ENCODE results near the gene DHX8.

Gene DHX8

DNA sequence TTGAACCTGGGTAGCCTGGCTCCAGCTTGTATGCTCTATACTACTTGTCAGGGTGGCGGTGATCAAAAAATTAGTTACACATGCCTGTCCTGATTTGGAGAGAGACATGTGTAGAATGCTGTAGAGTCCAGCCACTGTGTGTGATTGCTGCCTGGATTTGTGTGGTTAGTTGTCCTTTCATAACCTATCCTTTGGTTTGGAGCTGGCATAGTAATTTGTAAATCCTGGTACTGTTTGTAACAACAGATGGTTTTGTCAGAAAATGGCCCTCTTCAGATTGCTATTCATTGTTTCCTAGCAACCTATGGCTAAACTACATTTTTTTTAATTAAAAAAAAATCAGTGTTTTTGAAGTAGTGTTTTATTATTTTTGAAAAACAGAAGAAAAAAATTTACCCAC, 31.9 kb downstream of the DHX8 start:
- no peak for DNase-seq (ENCODE audit: low read depth)
- no peak overlapping the region for H3K4me3 ChIP-seq (ENCODE audit: low read depth, low read length)

DNA sequence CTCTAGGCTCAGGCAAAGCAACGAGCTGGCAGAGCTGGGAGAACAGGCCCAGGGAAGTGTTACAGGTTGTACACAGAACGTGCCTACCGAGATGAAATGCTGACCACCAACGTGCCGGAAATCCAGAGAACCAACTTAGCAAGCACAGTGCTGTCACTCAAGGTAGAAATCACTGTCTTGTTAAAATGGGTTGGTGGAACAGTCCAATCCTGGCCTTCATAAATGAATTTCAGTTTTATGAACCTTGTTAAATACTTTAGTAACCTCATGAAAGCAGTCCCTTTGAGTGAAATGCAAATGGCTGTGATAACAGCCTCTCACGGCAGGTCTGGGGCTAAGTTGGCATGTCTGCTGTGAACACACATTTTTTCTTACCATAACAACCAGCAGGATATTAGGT, 33.4 kb downstream of the DHX8 start:
- no peak for DNase-seq (ENCODE audit: low read depth)
- no peak overlapping the region for H3K4me3 ChIP-seq (ENCODE audit: low read depth, low read length)

- DNase-seq (ENCODE audit: low read depth) = peak; percentile 48
- no peak overlapping the region for H3K4me3 ChIP-seq (ENCODE audit: low read depth, low read length)
Observed at GRCh38 chr17:43517615-43518386, 34.0 kb downstream of the DHX8 start.

- no peak overlapping the region for H3K4me3 ChIP-seq (ENCODE audit: low read depth, low read length)
- DNase-seq (ENCODE audit: low read depth) = no peak
Observed at GRCh38 chr17:43521389-43521788, 37.6 kb downstream of the DHX8 start.

GRCh38 chr17:43524945-43525575, 41.3 kb downstream of the DHX8 start:
- DNase-seq (ENCODE audit: low read depth) = no peak
- H3K4me3 ChIP-seq (ENCODE audit: low read depth, low read length) = no peak overlapping the region

DNA sequence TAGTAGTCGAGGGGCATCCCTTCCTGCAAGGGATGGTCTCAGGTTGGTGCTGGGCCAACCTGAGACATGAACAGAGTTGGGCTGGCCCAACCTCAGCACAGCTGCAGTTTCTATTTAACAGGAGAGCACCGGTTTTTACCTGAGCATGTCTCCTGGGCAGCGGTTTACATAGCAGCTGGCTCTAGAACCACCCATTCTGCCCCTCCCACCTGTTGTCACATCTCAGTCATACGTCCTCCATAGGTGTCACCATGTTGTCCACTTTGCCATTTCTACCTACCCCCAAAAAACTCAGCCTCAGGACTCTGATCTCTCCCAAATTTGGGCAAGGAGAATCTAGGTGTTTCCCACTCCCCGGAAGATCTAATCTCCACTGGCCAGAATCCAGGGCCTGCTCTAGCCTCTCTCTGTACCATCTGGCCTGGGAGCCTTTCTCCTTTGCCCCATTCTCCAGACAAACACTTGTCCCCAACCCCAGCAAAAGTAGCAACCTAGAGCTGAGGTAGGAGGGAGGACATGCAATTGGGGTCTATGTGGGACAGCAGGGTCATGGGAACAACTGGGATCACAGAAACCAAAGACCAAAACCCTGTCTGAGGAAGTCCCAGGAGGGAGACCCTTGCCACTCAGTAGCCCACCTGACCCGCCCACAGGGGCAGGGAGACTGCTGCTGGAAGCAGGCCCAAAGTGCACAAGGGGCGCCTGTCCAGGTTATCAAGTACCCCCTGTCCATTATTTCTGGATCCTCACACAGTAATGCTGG, 43.3 kb downstream of the DHX8 start:
- no peak overlapping the region for H3K4me3 ChIP-seq (ENCODE audit: low read depth, low read length)
- DNase-seq (ENCODE audit: low read depth) = no peak

- no peak for DNase-seq (ENCODE audit: low read depth)
- no peak overlapping the region for H3K4me3 ChIP-seq (ENCODE audit: low read depth, low read length)
Observed at GRCh38 chr17:43528319-43528987, 44.7 kb downstream of the DHX8 start.

GRCh38 chr17:43528988-43529814, 45.4 kb downstream of the DHX8 start:
- DNase-seq (ENCODE audit: low read depth) = no peak
- no peak overlapping the region for H3K4me3 ChIP-seq (ENCODE audit: low read depth, low read length)

DNA sequence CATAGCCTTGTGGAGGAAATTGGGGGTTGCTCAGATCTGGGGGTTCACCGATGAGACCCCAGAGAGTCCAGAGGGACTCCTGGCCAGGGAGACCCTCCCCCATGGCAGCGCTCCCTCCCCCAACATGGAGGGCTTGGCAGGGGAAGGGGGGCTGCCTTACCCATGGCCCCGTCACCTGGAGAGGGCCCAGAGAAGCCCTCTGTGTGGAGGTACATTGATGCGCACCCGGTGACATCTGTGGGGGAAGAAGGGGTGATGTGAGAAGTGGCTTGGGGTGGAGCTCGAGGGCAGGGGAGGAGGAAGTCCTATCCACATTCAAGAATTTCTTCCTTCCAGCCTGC, 46.1 kb downstream of the DHX8 start:
- H3K4me3 ChIP-seq (ENCODE audit: low read depth, low read length) = no peak overlapping the region
- no peak for DNase-seq (ENCODE audit: low read depth)

DNA sequence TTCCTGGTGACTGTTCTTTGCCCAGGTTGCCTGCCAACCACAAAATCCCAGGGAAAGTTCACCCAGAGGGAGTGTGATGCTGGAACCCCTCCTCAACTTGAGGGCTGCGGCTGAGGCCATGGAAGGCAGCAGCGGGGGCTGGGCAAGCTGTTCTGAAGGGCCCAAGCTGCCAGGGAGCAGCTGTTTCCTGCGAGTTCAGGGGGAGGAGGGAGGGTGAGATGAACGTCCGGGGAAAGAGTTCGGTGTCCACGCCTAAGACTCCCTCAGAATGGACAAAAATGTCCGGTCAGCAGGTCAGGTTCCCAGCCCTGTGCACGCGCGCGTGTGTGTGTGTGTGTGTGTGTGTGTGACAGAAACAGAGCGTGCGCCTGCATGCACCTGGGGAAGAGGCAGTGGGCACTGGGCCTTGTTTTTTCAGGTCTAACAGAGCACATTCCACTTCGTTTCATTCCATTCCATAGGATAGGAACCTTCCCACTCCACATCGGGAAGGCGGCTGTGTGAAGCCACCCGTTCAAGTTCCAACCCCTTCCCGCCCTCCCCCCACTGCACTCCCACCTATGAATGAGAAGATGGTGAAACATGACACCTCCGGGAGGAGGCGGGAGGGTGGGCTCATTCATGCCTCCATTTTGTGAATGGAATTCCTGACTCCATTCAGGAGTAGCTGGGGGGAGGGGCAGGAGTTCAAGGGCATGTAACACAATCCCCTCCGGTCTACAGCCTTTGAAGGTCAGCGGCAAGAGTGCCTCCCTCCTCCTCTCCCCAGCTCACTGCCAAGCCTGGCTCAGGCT, 46.7 kb downstream of the DHX8 start:
- peak; percentile 79 for DNase-seq (ENCODE audit: low read depth)
- H3K4me3 ChIP-seq (ENCODE audit: low read depth, low read length) = peak overlapping the region; percentile 29

- peak overlapping the region; percentile 29 for H3K4me3 ChIP-seq (ENCODE audit: low read depth, low read length)
Observed at GRCh38 chr17:43531082-43531378, 47.3 kb downstream of the DHX8 start.

GRCh38 chr17:43531955-43532354, 48.2 kb downstream of the DHX8 start:
- DNase-seq (ENCODE audit: low read depth) = no peak
- H3K4me3 ChIP-seq (ENCODE audit: low read depth, low read length) = no peak overlapping the region

More at GRCh38 chr17:43531082-43531378, 47.3 kb downstream of the DHX8 start:
- no peak for DNase-seq (ENCODE audit: low read depth)

GRCh38 chr17:43532581-43532980, 48.8 kb downstream of the DHX8 start:
- DNase-seq (ENCODE audit: low read depth) = no peak

GRCh38 chr17:43533699-43534098, 49.9 kb downstream of the DHX8 start:
- no peak overlapping the region for H3K4me3 ChIP-seq (ENCODE audit: low read depth, low read length)

More at GRCh38 chr17:43532581-43532980, 48.8 kb downstream of the DHX8 start:
- H3K4me3 ChIP-seq (ENCODE audit: low read depth, low read length) = no peak overlapping the region

DNA sequence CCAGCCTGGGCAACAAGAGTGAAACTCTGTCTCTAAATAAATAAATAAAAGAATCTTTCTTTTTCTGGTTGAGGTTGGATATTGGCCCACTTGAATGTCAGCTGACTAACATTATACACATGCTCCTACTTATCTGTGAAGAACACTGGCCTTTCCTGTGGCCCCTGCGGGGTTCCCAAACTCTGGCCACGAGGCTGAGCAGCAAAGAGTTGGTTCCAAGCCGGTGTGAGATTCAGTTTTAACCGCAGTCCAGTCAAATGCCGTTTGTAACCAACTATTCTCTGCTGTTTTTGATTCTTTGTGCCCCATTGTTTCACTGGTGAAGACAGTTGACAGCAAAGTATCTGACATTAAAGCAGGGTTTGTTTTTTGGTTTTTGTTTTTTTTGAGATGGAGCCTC, 51.1 kb downstream of the DHX8 start:
- DNase-seq (ENCODE audit: low read depth) = no peak
- H3K4me3 ChIP-seq (ENCODE audit: low read depth, low read length) = no peak overlapping the region

More at GRCh38 chr17:43533699-43534098, 49.9 kb downstream of the DHX8 start:
- no peak for DNase-seq (ENCODE audit: low read depth)

GRCh38 chr17:43536236-43536992, 52.6 kb downstream of the DHX8 start:
- peak; percentile 86 for DNase-seq (ENCODE audit: low read depth)
- H3K4me3 ChIP-seq (ENCODE audit: low read depth, low read length) = no peak overlapping the region

GRCh38 chr17:43540821-43541674, 57.3 kb downstream of the DHX8 start:
- DNase-seq (ENCODE audit: low read depth) = no peak
- H3K4me3 ChIP-seq (ENCODE audit: low read depth, low read length) = no peak overlapping the region
